ENCODE results near the gene CPNE5.

CPNE5 gene

DNA sequence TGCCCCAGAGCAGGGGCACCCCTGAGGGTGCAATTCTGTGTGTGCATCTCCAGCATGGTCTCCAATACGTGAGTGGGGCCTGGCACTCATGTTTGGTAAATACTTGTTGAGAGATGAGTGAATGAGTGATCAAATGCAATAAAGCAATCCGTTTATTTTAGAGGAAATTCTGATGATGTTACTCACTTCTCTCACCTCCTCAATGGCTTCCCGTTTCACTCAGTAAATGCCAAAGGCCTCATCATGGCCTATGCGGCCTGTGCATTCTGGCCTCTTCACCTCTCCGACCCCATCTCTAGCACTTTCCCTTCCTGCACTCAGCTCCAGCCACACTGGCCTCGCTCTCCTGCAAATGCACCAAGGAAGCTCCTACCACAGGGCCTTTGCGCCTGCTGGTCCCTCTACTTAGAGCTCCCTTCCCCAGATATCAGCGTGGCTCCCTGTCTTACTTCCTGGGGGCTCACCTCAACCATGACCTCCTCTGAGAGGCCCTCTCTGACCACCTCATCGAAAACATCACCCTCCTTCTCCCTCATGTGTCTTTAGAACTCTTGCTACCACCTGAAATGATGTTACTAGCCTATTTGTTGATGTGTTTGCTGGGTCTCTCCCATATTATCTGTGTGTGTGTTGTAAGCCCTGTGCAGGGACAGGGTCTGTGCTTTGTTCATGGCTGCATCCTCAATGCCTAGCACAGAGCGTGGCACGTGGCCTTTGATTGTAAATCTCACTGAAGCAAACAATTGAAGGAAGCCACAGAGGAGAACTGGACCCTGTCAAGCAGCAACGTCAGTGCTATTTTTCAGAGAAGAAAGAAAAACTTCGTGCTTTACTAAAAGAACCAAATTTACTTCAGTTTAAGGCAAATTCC, 99.1 kb downstream of the CPNE5 start:
- H3K27me3 ChIP-seq (ENCODE audit: control insufficient read depth, insufficient read depth, low read length), result 0 out of 2 replicates have a peak, but pooled peaks cover under 1% of the 10 kb centered on the region
- H3K9me3 ChIP-seq (ENCODE audit: control insufficient read depth, insufficient read depth, low read depth, low read length), result no peaks in the 10 kb centered on the region
- no peak overlapping the region for H3K9ac ChIP-seq (ENCODE audit: low read length)
- no peak overlapping the region for H3K4me3 ChIP-seq (ENCODE audit: low read depth, low read length)
- H3K36me3 ChIP-seq (ENCODE audit: control insufficient read depth, insufficient read depth, low read length), result no peaks in the 10 kb centered on the region
- no peak overlapping the region for H3K27ac ChIP-seq (ENCODE audit: low read depth, low read length)
- peaks cover 7% of the 10 kb centered on the region for H3K4me1 ChIP-seq (ENCODE audit: control insufficient read depth, insufficient read depth, low read length)

DNA sequence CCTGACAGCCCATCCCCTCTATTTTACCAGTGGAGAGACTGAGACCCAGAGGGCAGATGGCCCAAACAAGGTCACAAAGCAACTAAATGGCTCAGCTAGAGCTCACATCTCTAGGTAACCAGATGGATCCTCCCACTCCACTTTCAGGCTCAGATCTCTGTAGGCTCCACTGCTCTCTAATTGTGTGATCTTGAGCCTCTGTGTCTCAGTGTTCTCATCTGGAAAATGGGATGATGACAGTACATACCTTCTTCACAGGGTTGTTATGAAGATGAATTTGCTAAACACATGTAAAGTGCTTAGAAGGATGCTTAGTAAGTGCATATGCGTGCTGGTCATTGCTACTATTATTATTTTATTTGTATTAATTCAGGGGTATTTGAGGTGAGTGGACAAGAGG, 101.1 kb downstream of the CPNE5 start:
- 0 out of 2 replicates have a peak, but pooled peaks cover 4% of the 10 kb centered on the region for H3K27me3 ChIP-seq (ENCODE audit: control insufficient read depth, insufficient read depth, low read length)
- H3K27ac ChIP-seq (ENCODE audit: low read depth, low read length), result no peak overlapping the region
- no peak overlapping the region for H3K4me3 ChIP-seq (ENCODE audit: low read depth, low read length)
- H3K36me3 ChIP-seq (ENCODE audit: control insufficient read depth, insufficient read depth, low read length), result no peaks in the 10 kb centered on the region
- peaks cover 13% of the 10 kb centered on the region for H3K4me1 ChIP-seq (ENCODE audit: control insufficient read depth, insufficient read depth, low read length)
- no peak overlapping the region for H3K9ac ChIP-seq (ENCODE audit: low read length)
- no peaks in the 10 kb centered on the region for H3K9me3 ChIP-seq (ENCODE audit: control insufficient read depth, insufficient read depth, low read depth, low read length)

DNA sequence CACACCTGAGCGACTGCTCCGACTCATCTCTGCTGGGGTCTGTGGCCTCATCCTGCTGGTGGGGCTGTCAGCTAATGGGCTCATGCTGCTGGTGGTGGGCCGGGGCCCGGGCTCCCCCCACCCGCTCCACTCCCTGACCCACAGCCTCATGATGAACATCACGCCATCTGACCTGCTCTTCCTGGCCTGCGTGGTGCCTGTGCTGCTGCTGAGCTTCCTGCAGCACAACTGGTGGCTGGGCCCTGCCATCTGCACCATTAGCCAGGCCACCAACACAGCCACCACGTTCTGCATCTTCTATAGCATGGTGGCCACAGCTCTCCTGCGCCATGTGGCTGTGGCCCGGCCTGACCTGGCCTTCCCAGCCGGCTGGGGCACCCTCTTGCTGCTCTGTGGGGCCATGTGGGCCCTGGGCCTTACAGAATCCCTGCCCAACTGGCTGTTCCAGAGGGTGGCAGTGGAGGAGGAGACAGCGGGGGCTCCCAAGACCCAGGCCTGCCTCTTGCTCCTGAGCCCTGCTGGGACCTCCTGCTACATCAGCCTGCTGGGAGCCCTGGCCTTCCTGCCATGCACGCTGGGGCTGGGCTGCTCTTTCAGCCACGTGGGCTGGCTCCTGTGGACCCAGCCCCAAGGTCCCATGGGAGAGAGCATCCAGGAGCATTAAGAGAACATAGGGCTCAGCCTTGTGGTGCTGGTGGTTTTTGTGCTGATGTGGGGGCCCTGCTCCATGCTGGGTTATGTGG, 102.0 kb downstream of the CPNE5 start:
- H3K4me3 ChIP-seq (ENCODE audit: low read depth, low read length), result no peak overlapping the region
- no peak overlapping the region for H3K9ac ChIP-seq (ENCODE audit: low read length)
- no peak overlapping the region for H3K27ac ChIP-seq (ENCODE audit: low read depth, low read length)

DNA sequence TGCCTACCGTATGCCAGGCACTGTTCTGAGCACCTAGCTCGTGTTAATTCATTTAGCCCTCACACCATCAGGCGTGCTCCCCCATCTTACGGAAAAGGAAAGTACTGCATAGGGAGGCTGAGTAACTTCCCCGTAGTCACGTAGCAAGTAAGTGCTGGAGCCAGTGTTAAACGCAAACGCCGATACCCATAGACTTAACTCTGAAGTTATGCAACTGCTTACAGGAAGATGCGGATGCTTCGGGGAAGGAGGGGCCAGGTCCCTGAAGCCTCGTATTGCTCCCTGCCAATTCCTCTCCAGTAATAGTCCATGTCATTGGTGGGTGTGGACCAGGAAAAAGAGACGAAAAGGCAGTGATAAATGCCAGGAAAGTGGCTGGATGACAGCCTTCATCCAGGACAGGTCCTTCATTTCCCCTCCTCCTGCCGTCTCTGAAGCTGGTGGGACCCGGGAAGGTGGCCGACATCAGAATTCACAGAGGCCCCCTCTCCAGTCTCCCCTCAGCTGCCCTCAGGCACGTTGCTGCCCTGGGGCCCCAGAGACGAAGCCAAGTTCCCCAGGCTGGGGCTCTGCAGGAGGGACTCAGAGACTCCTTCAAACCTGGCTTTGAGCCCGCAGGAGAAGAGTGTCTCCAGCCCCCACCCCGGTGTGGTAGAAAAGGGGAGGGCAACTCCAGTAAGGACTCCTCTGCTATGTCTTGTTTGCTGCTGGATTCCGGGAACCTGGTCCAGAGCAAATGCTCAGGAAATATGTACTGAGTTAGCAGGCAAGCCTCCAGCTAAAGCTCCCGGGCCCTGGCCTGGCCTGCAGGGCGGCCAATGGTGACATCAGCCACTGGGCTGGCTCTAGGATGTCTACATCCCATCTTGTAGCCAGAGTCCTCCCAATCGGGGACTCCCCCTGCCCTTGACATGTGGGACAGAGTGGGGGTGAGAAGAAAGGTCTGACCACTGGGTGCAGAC, 103.9 kb downstream of the CPNE5 start:
- peaks cover 19% of the 10 kb centered on the region for H3K4me1 ChIP-seq (ENCODE audit: control insufficient read depth, insufficient read depth, low read length)
- H3K27ac ChIP-seq (ENCODE audit: low read depth, low read length), result no peak overlapping the region
- no peaks in the 10 kb centered on the region for H3K36me3 ChIP-seq (ENCODE audit: control insufficient read depth, insufficient read depth, low read length)
- 0 out of 2 replicates have a peak, but pooled peaks cover 4% of the 10 kb centered on the region for H3K27me3 ChIP-seq (ENCODE audit: control insufficient read depth, insufficient read depth, low read length)
- H3K4me3 ChIP-seq (ENCODE audit: low read depth, low read length), result no peak overlapping the region
- H3K9ac ChIP-seq (ENCODE audit: low read length), result no peak overlapping the region
- H3K9me3 ChIP-seq (ENCODE audit: control insufficient read depth, insufficient read depth, low read depth, low read length), result no peaks in the 10 kb centered on the region

More for the DNA sequence above, 102.0 kb downstream of the CPNE5 start:
- H3K27me3 ChIP-seq (ENCODE audit: control insufficient read depth, insufficient read depth, low read length), result 0 out of 2 replicates have a peak, but pooled peaks cover 4% of the 10 kb centered on the region
- no peaks in the 10 kb centered on the region for H3K9me3 ChIP-seq (ENCODE audit: control insufficient read depth, insufficient read depth, low read depth, low read length)
- peaks cover 13% of the 10 kb centered on the region for H3K4me1 ChIP-seq (ENCODE audit: control insufficient read depth, insufficient read depth, low read length)
- H3K36me3 ChIP-seq (ENCODE audit: control insufficient read depth, insufficient read depth, low read length), result no peaks in the 10 kb centered on the region

DNA sequence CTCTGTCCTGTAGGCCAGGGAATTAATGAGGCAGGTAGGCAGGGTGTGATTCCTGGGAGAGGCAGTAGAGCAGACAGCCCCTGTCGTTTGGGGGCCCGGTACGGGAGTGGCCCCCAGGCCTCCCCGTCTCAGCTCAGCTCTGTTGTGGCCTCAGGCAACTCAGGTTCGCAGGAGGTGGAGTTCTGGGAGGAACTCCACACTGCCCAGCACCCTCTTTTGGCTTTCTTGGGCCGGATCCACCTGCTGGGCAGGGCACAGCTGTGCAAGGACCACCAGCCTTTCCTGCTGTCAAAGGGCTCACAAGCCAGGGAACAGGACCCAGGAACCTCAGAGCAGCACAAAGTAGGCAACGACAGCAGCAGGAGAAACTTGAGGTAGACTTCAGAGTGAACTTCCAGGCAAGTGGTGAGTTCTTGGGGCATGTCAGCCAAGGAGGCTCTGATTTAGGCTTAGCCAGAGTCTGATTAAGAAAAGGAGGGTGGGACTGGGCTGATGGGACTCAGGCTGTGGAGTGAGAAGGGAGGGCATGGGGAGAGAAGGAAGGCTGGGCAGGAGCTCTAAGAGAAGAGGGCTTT, 104.7 kb downstream of the CPNE5 start:
- H3K36me3 ChIP-seq (ENCODE audit: control insufficient read depth, insufficient read depth, low read length), result no peaks in the 10 kb centered on the region
- H3K9ac ChIP-seq (ENCODE audit: low read length), result no peak overlapping the region
- H3K9me3 ChIP-seq (ENCODE audit: control insufficient read depth, insufficient read depth, low read depth, low read length), result no peaks in the 10 kb centered on the region
- H3K4me1 ChIP-seq (ENCODE audit: control insufficient read depth, insufficient read depth, low read length), result peaks cover 20% of the 10 kb centered on the region
- 0 out of 2 replicates have a peak, but pooled peaks cover 4% of the 10 kb centered on the region for H3K27me3 ChIP-seq (ENCODE audit: control insufficient read depth, insufficient read depth, low read length)
- H3K27ac ChIP-seq (ENCODE audit: low read depth, low read length), result no peak overlapping the region
- H3K4me3 ChIP-seq (ENCODE audit: low read depth, low read length), result no peak overlapping the region

DNA sequence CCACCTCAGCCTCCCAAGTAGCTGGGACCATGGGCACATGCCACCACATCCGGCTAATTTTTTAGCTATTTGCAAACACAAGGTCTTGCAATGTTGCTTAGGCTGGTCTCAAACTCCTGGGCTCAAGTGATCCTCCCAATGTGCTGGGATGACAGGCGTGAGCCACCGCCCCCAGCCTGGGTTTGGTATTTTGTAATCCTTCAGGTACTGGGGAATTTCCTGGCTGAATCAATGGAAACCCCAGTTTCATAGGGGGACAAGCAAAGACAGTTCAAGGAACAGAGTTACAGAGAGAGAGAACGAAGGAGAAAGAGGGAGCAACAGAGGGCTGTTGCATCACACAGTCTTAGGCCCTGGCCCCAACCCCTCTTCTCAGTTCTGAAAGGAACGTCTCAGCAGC, 105.9 kb downstream of the CPNE5 start:
- no peak overlapping the region for H3K27ac ChIP-seq (ENCODE audit: low read depth, low read length)
- no peaks in the 10 kb centered on the region for H3K36me3 ChIP-seq (ENCODE audit: control insufficient read depth, insufficient read depth, low read length)
- H3K4me1 ChIP-seq (ENCODE audit: control insufficient read depth, insufficient read depth, low read length), result peaks cover 20% of the 10 kb centered on the region
- no peak overlapping the region for H3K9ac ChIP-seq (ENCODE audit: low read length)
- no peak overlapping the region for H3K4me3 ChIP-seq (ENCODE audit: low read depth, low read length)
- H3K9me3 ChIP-seq (ENCODE audit: control insufficient read depth, insufficient read depth, low read depth, low read length), result no peaks in the 10 kb centered on the region
- 0 out of 2 replicates have a peak, but pooled peaks cover 4% of the 10 kb centered on the region for H3K27me3 ChIP-seq (ENCODE audit: control insufficient read depth, insufficient read depth, low read length)

DNA sequence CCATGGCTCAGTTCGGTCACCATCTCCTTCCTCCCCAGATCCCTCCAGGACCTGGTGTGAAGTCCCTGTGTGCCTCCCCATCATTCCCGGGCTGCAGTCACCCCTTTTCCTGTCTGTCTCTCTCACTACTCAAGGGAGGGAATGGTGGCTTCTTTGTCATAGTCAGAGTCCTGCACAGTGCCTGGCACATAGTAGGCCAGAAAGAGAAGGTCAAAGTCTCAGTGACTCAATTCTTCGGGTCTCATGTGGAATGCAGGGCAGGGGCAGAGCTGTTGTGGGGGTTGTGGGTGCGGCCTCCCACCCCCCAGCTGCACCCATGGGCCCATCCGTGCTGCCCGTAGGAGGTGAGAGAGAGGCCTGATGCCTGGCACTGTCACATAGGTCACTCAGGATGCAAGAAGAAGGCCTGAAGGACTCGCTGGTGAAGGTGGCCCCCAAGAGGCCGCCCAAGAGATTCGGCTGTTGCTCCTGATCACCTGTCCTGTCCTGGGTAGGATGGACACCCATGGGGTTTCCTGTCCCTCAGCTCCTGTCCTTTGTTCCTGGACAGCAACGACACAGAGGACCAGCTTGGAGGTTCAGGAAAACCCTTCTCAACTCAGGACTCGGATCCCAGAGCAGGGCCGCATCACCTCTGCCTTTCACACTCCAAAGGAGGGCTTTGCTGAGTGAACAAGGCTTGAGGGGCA, 107.5 kb downstream of the CPNE5 start:
- H3K27me3 ChIP-seq (ENCODE audit: control insufficient read depth, insufficient read depth, low read length), result 0 out of 2 replicates have a peak, but pooled peaks cover 4% of the 10 kb centered on the region
- H3K36me3 ChIP-seq (ENCODE audit: control insufficient read depth, insufficient read depth, low read length), result no peaks in the 10 kb centered on the region
- H3K9me3 ChIP-seq (ENCODE audit: control insufficient read depth, insufficient read depth, low read depth, low read length), result no peaks in the 10 kb centered on the region
- no peak overlapping the region for H3K9ac ChIP-seq (ENCODE audit: low read length)
- no peak overlapping the region for H3K4me3 ChIP-seq (ENCODE audit: low read depth, low read length)
- H3K4me1 ChIP-seq (ENCODE audit: control insufficient read depth, insufficient read depth, low read length), result peaks cover 20% of the 10 kb centered on the region
- H3K27ac ChIP-seq (ENCODE audit: low read depth, low read length), result no peak overlapping the region

DNA sequence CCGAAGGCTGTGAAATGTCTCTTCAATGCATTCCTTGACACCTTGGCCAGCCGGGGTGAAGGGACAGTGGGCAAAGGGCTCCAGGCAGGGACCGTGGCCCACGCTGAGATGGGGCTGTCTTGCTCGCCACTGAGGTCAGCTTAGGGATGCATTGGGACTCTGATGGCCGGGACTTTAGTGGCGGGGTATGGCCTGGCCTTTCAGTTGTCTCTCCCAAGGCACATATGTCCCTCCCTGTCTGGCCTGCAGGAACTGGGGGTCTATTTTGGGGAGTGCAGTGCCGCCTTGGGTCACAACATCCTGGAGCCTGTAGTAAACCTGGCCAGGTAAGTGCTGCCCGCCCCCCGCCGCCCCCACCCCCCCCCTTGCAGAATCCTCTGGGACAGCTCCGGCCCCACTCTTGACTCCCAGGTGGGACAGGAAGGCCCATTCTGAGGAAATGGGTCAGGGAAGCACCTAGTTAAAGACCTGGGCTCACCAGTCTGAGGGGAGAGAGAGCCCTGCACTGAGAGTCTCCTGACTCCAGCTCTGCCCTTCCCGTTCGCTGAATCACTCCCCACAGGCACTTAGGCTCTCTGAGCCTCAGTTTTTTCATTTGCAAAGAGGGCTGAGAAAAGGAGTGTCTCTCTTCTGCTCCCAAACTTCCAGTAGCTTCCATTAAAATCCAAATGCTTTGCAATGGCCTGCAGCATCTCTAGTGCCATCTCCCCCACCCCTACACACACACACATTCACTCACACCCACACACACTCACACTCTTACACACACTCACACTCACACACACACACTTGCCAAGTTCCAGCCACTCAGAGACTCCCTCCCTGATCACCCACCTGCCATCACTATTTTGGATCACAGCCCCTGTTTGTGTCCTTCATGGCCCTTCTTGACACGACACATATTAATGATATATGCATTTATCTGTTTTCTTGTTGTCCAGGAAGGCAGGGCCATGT, 108.5 kb downstream of the CPNE5 start:
- Histone ChIP-seq H3K36me3 (ENCODE audit: control insufficient read depth, insufficient read depth, low read length) (no peaks in the 10 kb centered on the region), H3K27me3 (ENCODE audit: control insufficient read depth, insufficient read depth, low read length) (0 out of 2 replicates have a peak, but pooled peaks cover 4% of the 10 kb centered on the region), H3K4me3 (ENCODE audit: low read depth, low read length) (no peak overlapping the region), H3K4me1 (ENCODE audit: control insufficient read depth, insufficient read depth, low read length) (peaks cover 18% of the 10 kb centered on the region), H3K9ac (ENCODE audit: low read length) (no peak overlapping the region), H3K9me3 (ENCODE audit: control insufficient read depth, insufficient read depth, low read depth, low read length) (no peaks in the 10 kb centered on the region), H3K27ac (ENCODE audit: low read depth, low read length) (no peak overlapping the region)

DNA sequence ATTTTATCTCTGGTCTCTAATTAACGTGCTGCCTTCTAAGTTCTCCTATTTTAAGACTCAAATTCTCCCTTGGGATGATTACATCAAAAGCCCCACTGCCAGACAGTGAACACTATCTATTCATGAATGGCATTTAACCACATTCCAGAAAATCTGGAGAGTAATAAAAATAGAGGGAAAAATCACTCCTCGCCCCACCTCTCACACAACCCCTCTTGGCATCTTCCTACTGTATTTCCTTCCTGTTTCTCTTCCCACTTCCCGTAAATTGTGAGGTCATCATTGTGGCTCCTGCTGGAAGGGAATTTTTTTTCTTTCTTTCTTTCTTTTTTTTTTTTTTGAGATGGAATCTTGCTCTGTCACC, 110.1 kb downstream of the CPNE5 start:
- peaks cover 8% of the 10 kb centered on the region for H3K4me1 ChIP-seq (ENCODE audit: control insufficient read depth, insufficient read depth, low read length)

More for the DNA sequence above, 110.1 kb downstream of the CPNE5 start:
- Histone ChIP-seq H3K9ac (ENCODE audit: low read length) (no peak overlapping the region), H3K36me3 (ENCODE audit: control insufficient read depth, insufficient read depth, low read length) (no peaks in the 10 kb centered on the region), H3K4me3 (ENCODE audit: low read depth, low read length) (no peak overlapping the region), H3K9me3 (ENCODE audit: control insufficient read depth, insufficient read depth, low read depth, low read length) (no peaks in the 10 kb centered on the region), H3K27ac (ENCODE audit: low read depth, low read length) (no peak overlapping the region), H3K27me3 (ENCODE audit: control insufficient read depth, insufficient read depth, low read length) (no peaks in the 10 kb centered on the region)
